Measurements from ENCODE around the gene TRIM46. TPM values are rescaled to one million over a fixed set of nuclear protein-coding genes. Genes with fewer than 3 reads are reported as not detected.
A peak's percentile ranks its signal among the peaks of the same experiment; 100 is the strongest.

TRIM46 gene
- total and polyA plus RNA-seq, 9 of the 15 experiments (the other 6 are each of a cell fraction or from before 2014, with no cell fraction given): 0.05 to 0.60 (median 0.16) TPM; not detected in 3

DNA sequence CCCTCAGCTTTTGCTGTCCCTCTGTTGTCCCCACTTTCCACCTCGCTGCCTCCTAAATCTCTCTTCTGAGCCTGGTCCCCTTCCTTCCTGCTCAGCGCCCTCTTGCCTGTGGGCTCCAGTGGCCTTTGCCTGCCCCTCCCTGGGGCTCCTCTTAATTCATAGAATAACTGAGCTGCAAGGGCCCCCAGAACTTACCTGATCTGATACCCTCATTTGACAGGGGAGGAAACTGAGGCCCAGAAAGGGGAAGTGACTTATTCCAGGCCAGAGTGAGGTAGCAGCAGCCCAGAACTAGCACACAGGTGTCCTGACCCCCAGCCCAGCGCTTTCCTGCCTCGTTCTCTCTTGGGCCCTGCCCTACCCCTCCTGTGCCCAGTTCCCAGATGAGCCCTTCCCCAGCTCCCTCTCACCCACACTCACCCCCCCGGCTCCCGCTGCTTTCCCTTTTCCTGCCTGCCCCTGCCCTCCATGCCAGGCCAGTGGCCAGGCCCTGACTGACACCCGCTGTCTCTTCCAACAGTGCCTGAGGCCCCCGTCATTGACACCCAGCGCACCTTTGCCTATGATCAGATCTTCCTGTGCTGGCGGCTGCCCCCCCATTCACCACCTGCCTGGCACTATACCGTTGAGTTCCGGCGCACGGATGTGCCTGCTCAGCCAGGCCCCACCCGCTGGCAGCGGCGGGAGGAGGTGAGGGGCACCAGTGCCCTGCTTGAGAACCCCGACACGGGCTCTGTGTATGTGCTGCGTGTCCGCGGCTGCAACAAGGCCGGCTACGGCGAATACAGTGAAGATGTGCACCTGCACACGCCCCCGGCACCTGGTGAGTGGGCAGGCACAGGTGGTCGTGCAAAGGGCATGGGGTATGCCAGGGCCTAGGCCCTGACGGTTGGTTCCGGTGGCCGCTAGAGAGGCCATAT, 5.7 kb downstream of the TRIM46 start:
- Histone ChIP-seq H3K4me2 (ENCODE audit: insufficient read depth, low read length) (no peak overlapping the region), H3K4me1 (replicated peaks in 1 of 2; ENCODE audit: control insufficient read depth in 2 of 2, insufficient read depth in 2 of 2, low read length in 2 of 2) (peaks cover 9 to 58% of the 10 kb centered on the region in 2 experiments; a peak in 4 of 5 replicates), H3K9me3 (replicated peaks; ENCODE audit: control insufficient read depth, insufficient read depth, low read depth, low read length) (no peaks in the 10 kb centered on the region), H3K4me3 (no peak overlapping the region), H3K9me1 (ENCODE audit: control insufficient read depth, insufficient read depth, low read length) (no peaks in the 10 kb centered on the region), H3K27me3 (ENCODE audit: control insufficient read depth in 2 of 2, insufficient read depth in 2 of 2, low read length in 2 of 2) (no peaks in the 10 kb centered on the region), H4K20me1 (replicated peaks; ENCODE audit: control insufficient read depth, insufficient read depth, low read length) (no peaks in the 10 kb centered on the region), H3K36me3 (ENCODE audit: control insufficient read depth, insufficient read depth, low read length) (no peaks in the 10 kb centered on the region), H2AFZ (ENCODE audit: low read depth, low read length) (peak overlapping the region; percentile 20; the same call in 1 of the 2 replicates), H3K79me2 (ENCODE audit: control insufficient read depth, insufficient read depth, low read length) (no peaks in the 10 kb centered on the region), H3K27ac (ENCODE audit: extremely low read depth, low read depth, low read length) (no peak overlapping the region), H3K9ac (ENCODE audit: insufficient read depth in 1 of 2, low read depth in 2 of 2, low read length in 2 of 2) (peak overlapping the region in 1 of 2 experiments; percentile 77; a peak in 2 of 4 replicates)
- FAIRE-seq: peak; percentile 58
- no TSS peak for BruUV-seq (replicated peaks)
- ChIA-PET POLR2A (interaction anchor here (1.1 kb wide), 1 partner anchor 12 kb away, joined by 4 read pairs; no protein-coding TSS in a partner anchor), CTCF (ENCODE audit: low intra/inter-chr PET ratio) (interaction anchor here (0.8 kb wide), 1 partner anchor 407 kb away, joined by 3 read pairs; no protein-coding TSS in a partner anchor)
- 85% methylated on average over 27 of the region's 31 CpGs for WGBS (ENCODE audit: insufficient coverage, low coverage, missing lambda C conversion rate)
- intact Hi-C loops (cut with micrococcal nuclease) (loop anchor here (1.0 kb wide), 1 partner anchor 13 kb away; no protein-coding TSS in a partner anchor), in situ Hi-C loops (cut with MboI) (no loop called here)
- TF ChIP-seq CEBPB (tag; IDR thresholded peaks at IDR 0.05) (peak; percentile 7; the same call in 1 of the 2 replicates), DPF2 (IDR thresholded peaks at IDR 0.05) (0 out of 2 replicates have a peak, but pooled peaks have one; percentile 22), MEIS2 (IDR thresholded peaks at IDR 0.05; ENCODE audit: partially characterized antibody) (no peak), ZNF121 (CRISPR knock-in tag; conservative IDR thresholded peaks at IDR 0.05) (peak; percentile 11; the same call in 1 of the 2 replicates), CAMTA2 (CRISPR knock-in tag; conservative IDR thresholded peaks at IDR 0.05) (no peak), NR2C2 (CRISPR knock-in tag; IDR thresholded peaks at IDR 0.05) (no peak), NR2C2 (tag; IDR thresholded peaks at IDR 0.05) (peak; percentile 75), CEBPG (CRISPR knock-in tag; IDR thresholded peaks at IDR 0.05) (no peak), CEBPG (tag; conservative IDR thresholded peaks at IDR 0.05 in 1 of 2, IDR thresholded peaks at IDR 0.05 in 1 of 2) (peak in 1 of 2 experiments; percentile 25; a peak in 1 of 4 replicates), THAP12 (CRISPR knock-in tag; IDR thresholded peaks at IDR 0.05) (no peak), BRD4 (IDR thresholded peaks at IDR 0.05) (no peak)
- TF ChIP-seq, protein P1, sequence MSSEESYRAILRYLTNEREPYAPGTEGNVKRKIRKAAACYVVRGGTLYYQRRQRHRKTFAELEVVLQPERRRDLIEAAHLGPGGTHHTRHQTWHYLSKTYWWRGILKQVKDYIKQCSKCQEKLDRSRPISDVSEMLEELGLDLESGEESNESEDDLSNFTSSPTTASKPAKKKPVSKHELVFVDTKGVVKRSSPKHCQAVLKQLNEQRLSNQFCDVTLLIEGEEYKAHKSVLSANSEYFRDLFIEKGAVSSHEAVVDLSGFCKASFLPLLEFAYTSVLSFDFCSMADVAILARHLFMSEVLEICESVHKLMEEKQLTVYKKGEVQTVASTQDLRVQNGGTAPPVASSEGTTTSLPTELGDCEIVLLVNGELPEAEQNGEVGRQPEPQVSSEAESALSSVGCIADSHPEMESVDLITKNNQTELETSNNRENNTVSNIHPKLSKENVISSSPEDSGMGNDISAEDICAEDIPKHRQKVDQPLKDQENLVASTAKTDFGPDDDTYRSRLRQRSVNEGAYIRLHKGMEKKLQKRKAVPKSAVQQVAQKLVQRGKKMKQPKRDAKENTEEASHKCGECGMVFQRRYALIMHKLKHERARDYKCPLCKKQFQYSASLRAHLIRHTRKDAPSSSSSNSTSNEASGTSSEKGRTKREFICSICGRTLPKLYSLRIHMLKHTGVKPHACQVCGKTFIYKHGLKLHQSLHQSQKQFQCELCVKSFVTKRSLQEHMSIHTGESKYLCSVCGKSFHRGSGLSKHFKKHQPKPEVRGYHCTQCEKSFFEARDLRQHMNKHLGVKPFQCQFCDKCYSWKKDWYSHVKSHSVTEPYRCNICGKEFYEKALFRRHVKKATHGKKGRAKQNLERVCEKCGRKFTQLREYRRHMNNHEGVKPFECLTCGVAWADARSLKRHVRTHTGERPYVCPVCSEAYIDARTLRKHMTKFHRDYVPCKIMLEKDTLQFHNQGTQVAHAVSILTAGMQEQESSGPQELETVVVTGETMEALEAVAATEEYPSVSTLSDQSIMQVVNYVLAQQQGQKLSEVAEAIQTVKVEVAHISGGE (CRISPR knock-in tag; IDR thresholded peaks at IDR 0.05): no peak
- DNase-seq (ENCODE audit: extremely low read depth in 1 of 4, low spot score in 3 of 4): no peak
- ATAC-seq: no peak
